T follicular helper cell (primary cell): ENCODE measurements around the gene RASAL3.
A peak's percentile ranks its signal among the peaks of the same experiment; 100 is the strongest.

Experiments
- DNase-seq: peaks from one replicate; pipeline ENCODE4 v3.0.0-alpha.2; 2020; ENCODE audit warnings: low read depth

The RASAL3 gene

GRCh38 chr19:15436012-15436825 is 28.1 kb downstream of the RASAL3 start:
- DNase-seq, result no peak

DNA sequence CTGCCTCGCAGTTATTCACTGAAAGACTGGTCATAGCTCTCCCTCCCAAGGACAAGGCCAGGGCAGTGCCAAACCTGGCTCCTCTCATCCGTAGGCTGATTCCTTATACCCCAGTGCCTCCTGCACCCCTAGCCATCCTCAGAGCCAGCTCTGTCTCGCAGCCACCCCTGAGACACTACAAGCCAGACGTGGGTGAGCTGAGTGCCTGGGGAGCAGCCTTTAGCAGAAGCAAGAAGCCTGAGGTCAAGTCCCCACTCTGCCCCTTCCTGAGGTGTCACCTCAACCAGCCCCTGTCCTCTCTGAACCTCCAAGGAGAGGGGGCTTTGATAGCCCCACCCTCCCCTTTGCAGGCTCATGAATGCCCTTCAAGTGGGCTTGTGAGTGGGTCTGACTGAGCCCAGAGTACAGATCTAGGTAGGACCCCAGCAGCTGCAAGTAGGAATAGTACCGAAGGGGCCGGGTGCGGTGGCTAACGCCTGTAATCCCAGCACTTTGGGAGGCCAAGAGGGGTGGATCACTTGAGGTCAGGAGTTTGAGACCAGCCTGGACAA is 30.8 kb downstream of the RASAL3 start:
- no peak for DNase-seq

DNA sequence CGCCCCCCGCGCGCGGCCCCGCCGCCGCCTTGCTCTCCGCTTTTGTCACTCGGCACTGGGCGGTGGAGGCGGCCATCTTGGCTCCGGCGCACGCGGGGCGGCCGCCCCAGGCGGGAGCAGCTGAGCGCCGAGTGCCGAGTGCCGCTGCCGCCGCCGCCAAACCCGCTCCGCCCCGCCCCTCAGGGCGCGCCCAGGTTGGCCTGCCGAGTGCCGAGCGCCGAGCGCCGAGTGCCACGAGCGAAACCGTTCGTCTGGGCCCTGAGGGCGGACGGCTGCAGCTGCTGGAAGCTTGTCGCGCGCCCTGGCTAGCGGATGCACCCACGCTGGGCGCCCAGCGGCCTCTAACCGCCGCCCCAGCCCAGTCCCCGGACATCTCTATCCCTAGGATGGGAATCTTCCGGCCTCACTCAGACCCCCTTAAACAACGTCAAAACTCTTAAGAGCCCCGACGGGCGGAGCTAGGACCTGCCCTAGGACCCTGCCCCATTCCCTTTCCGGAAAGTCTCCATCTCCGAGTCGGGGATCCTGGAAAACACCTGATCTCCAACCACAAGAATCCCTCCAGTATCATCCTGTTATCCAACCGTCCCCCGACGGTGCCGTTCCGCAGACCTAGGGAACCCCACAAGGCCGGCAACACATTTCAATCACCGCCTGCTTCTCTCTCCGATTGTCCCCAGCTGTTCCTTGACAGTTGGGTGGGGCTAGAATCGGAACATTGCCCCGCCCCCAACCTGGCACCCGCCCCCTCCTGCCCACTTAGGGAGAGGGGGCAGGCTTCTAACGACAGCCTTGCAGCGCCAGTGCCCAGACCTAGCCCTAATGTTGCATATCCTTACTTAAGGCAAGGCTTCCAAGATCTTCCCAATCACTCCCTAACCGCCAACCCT is 31.5 kb downstream of the RASAL3 start:
- DNase-seq, result peak; percentile 89

- DNase-seq, result no peak
These were observed 32.3 kb downstream of the RASAL3 start for GRCh38 chr19:15432018-15432494.

- no peak for DNase-seq
These were observed 32.8 kb downstream of the RASAL3 start for GRCh38 chr19:15431396-15432017.

DNA sequence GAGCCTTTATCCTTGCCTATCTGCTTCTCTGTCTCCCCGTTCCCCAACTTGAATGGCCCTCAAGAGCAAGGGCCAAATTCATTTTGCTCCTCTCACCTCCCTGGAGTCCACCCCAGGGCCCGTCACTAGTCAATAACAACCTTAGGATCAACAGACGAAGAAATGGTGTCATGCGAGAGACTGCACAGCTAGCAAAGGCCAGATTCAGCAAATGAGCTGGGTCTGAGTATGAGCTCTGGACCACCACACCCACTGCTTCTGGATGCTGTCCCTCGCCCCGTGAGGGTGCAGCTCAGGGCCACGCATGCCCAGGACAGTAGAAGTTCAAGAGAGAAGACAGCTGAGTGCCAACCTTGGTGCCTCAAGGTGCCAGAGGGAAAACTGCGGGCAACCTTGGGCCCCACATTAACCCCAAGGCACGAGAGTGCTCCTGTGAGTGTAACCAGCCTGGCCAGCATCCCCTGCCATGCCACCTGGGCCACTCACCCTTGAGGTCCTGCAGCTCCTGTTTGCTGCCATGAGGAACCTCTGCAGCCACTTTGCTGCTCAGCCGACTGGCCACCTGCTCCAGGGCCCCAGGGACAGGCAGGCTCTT is 33.7 kb downstream of the RASAL3 start:
- DNase-seq, result no peak

GRCh38 chr19:15429825-15430467 is 34.4 kb downstream of the RASAL3 start:
- DNase-seq, result no peak

DNA sequence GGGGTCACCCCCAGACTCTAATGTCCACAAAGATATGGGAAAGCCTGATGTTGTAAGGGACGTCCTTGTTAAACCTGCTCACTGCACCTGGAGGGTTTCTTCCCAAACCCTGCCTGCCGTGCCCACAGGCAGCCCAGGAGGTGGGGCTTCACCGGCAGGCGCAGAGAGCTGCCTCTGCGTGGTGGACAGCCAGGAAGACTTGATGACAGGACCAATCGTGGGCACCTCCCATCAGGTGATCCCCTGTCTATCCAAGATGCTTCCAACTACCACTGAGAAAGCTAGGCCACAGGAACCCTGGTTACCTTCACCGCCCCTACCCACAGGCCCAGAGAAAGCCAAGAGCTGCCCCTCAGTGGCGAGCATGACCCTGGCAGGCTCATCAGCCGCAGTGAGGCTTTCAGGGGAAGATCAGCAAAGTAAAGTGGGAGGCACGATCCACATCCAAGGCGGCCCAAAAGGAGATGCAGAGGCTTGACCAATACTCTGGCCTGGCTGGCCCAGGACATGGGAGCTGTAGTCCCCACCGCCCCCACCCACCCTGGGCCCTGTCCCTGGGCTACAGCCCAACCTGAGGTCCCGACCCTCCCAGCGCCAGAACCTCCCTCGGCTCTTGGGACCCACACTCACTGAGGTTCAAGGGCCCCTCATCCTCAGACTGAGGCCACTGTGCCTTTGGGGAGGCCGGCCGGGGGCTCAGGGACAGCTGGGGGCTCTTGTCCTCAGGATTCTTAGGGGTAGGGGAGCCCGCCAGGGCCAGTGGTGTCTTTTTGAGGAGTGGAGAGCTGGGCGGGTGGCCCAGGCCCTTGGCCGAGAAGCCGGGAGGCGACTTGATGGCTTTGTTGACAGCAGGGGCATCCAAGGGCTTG is 35.2 kb downstream of the RASAL3 start:
- DNase-seq, result no peak

- no peak for DNase-seq
These were observed 36.3 kb downstream of the RASAL3 start for GRCh38 chr19:15427991-15428471.

- no peak for DNase-seq
These were observed 37.0 kb downstream of the RASAL3 start for GRCh38 chr19:15427350-15427700.

- no peak for DNase-seq
These were observed 37.6 kb downstream of the RASAL3 start for GRCh38 chr19:15426485-15427349.

GRCh38 chr19:15425321-15425950 is 38.9 kb downstream of the RASAL3 start:
- no peak for DNase-seq

DNA sequence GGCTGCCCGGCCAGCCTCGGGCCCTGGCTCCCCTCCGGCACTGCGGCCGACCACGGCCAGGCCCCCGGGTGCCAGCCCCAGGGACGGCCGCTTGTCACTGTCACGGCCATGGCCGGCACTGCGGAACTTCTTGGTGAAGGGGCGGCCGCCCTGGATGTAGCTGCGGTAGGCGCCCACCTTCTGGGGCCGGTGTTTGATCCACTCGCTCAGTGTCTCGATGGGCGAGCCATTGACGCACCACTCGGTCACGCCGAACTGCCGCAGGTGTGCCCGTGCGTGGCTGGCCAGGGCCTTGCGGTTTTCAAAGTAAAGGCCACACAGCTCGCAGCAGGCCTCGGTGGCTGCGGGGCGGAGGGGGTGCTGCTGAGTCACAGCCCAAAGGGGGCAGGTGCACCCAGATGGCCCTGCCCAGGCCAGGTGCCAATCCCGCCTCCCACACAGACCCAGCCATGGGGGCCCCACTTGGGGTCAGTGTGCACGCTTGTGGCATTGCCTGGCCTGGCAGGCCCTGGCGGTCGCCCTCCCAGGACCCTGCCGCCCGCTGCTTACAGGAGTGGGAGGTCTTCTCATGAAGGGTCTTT is 39.6 kb downstream of the RASAL3 start:
- no peak for DNase-seq

- DNase-seq, result no peak
These were observed 40.2 kb downstream of the RASAL3 start for GRCh38 chr19:15424121-15424520.

GRCh38 chr19:15423130-15423529 is 41.2 kb downstream of the RASAL3 start:
- no peak for DNase-seq

- DNase-seq, result no peak
These were observed 41.9 kb downstream of the RASAL3 start for GRCh38 chr19:15422296-15423075.

DNA sequence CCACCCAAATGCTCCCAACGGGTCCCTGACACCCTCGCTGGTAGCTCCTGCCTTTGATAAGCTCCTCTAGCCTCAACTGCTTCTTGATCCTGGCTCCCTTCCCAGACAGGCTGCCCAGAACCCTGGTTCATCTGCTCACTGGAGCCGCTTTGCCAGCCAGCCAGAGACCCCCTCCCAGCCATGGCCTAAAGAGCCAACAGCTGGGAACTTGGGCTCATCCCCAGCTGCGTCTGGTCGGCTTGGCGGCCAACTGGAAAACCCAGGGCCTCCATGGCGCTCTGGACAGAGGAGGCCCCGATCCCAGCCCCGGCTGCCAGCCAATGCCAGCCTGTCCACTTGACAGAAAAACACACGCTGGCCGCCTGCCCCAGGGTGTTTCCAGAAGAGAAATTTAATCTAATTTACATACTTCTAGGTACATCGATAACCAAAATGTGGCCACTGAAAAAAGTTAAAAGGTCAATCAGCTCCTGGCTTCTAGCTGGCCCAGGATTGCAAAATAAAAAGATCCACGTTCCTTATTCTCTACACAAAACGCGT is 42.6 kb downstream of the RASAL3 start:
- DNase-seq, result no peak
